Measurements from ENCODE around the gene EPB41. TPM values are rescaled to one million over a fixed set of nuclear protein-coding genes. Genes with fewer than 3 reads are reported as not detected.

The EPB41 gene
- total and polyA plus RNA-seq, 2 of the 8 experiments (the other 6 are each of a cell fraction or from before 2014, with no cell fraction given): 36.7 to 109 TPM

DNA sequence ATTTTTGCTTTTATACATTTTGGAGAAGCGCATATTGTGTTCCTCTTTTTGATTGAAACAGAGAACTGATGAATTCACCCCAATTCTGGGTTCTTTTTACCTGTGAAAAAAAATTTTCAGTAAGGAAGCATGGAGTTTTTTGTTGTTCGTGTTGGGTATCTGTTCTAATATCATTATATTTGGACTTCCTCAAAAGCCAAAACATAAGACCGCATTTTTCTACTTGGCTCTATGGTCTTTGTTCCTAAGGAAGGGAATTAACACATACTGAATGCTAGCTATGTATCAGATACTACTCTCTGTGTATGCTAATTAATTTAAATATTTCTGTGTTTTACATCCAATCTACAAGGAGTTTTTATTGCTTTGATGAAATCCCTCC lies 12.9 kb downstream of the EPB41 start (continued):
- no peak for TF ChIP-seq CHD7 (IDR thresholded peaks at IDR 0.05; ENCODE audit: insufficient replicate concordance, low read length)
- TF ChIP-seq CHD2 (IDR thresholded peaks at IDR 0.05; ENCODE audit: low read length): no peak
- no peak for TF ChIP-seq CHD1 (IDR thresholded peaks at IDR 0.05; ENCODE audit: low read depth, low read length)
- TF ChIP-seq JUND (IDR thresholded peaks at IDR 0.05; ENCODE audit: low read length): no peak
- no peak for TF ChIP-seq ASH2L (IDR thresholded peaks at IDR 0.05; ENCODE audit: low read length)
- no peak for TF ChIP-seq SIX5 (IDR thresholded peaks at IDR 0.05; ENCODE audit: low read depth, low read length)
- no peak for TF ChIP-seq KDM4A (IDR thresholded peaks at IDR 0.05; ENCODE audit: low read depth, low read length, severe bottlenecking)
- no peak for TF ChIP-seq MAX (IDR thresholded peaks at IDR 0.05)
- TF ChIP-seq CREB1 (IDR thresholded peaks at IDR 0.05): no peak
